ENCODE results near the gene DEFB116. TPM values are rescaled to one million over a fixed set of nuclear protein-coding genes. Genes with fewer than 3 reads are reported as not detected.
A peak's percentile ranks its signal among the peaks of the same experiment; 100 is the strongest.

Gene DEFB116
- total RNA-seq, 1 donor from 2014 or later = not detected

- TF ChIP-seq, protein P1, sequence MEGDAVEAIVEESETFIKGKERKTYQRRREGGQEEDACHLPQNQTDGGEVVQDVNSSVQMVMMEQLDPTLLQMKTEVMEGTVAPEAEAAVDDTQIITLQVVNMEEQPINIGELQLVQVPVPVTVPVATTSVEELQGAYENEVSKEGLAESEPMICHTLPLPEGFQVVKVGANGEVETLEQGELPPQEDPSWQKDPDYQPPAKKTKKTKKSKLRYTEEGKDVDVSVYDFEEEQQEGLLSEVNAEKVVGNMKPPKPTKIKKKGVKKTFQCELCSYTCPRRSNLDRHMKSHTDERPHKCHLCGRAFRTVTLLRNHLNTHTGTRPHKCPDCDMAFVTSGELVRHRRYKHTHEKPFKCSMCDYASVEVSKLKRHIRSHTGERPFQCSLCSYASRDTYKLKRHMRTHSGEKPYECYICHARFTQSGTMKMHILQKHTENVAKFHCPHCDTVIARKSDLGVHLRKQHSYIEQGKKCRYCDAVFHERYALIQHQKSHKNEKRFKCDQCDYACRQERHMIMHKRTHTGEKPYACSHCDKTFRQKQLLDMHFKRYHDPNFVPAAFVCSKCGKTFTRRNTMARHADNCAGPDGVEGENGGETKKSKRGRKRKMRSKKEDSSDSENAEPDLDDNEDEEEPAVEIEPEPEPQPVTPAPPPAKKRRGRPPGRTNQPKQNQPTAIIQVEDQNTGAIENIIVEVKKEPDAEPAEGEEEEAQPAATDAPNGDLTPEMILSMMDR (conservative IDR thresholded peaks at IDR 0.05; ENCODE audit: low read depth, low read length) = no peak
- DNase-seq (ENCODE audit: low read depth) = no peak
- no peak overlapping the region for H3K4me3 ChIP-seq (ENCODE audit: low read depth, low read length)
Observed at GRCh38 chr20:31274441-31274840, 33.9 kb downstream of the DEFB116 start.

- no peak for DNase-seq (ENCODE audit: low read depth)
- no peak overlapping the region for H3K4me3 ChIP-seq (ENCODE audit: low read depth, low read length)
- TF ChIP-seq, protein P1 (conservative IDR thresholded peaks at IDR 0.05; ENCODE audit: low read depth, low read length) = peak; percentile 46
Observed at GRCh38 chr20:31260326-31260932, 48.0 kb downstream of the DEFB116 start.

GRCh38 chr20:31257364-31257763 is 51.0 kb downstream of the DEFB116 start, which contains the start of gene DEFB115:
Gene DEFB115, plus strand, starts transcription at chr20:31257664. Its CDS starts 0 bp downstream, at chr20:31257664.
- no peak within 1 kb of the TSS for H3K4me3 ChIP-seq (ENCODE audit: low read depth, low read length)
- TF ChIP-seq, protein P1 (conservative IDR thresholded peaks at IDR 0.05; ENCODE audit: low read depth, low read length) = no peak
- DNase-seq (ENCODE audit: low read depth) = no peak

DNA sequence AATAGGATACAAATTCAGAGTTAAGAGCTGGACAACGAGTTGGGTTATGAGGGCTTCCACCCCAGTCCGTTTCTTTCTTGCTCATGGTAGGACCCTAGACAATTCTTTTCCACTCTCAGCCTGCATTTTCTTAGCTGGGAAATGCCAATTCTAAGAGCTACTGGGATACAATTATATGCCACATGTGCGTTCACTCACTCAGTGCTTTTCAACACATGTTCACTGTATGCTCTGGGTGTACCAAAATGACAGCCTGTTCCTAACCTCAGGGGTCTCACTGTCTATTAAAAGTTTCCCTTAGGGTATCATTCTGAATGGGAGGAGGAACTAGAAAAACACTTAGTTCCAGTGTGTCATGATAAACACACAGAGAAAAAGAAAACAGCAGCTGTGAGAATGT is 51.4 kb downstream of the DEFB116 start:
- H3K4me3 ChIP-seq (ENCODE audit: low read depth, low read length) = no peak overlapping the region
- TF ChIP-seq, protein P1 (conservative IDR thresholded peaks at IDR 0.05; ENCODE audit: low read depth, low read length) = no peak
- DNase-seq (ENCODE audit: low read depth) = no peak

Other genes with a start within 250 kb of the DEFB116 start
- not detected in 2 replicates for gene DEFB115, start 50.9 kb downstream of the DEFB116 start, total RNA-seq
- gene DEFB118, start 60.0 kb upstream of the DEFB116 start, total RNA-seq = not detected in 2 replicates
- gene DEFB119, start 82.0 kb upstream of the DEFB116 start, total RNA-seq = not detected in 2 replicates
- not detected in 2 replicates for gene DEFB121, start 97.6 kb upstream of the DEFB116 start, total RNA-seq
- not detected in 2 replicates for gene DEFB123, start 132.0 kb upstream of the DEFB116 start, total RNA-seq
- gene DEFB124, start 166.5 kb upstream of the DEFB116 start, total RNA-seq = not detected in 2 replicates
- gene REM1, start 166.7 kb upstream of the DEFB116 start, total RNA-seq = not detected in 2 replicates
- 61.1 and 104 TPM in 2 replicates for gene HM13, start 205.9 kb upstream of the DEFB116 start, total RNA-seq